Endothelial cell of umbilical vein (primary cell): ENCODE data around the gene RNF111. TPM values are rescaled to one million over a fixed set of nuclear protein-coding genes. Genes with fewer than 3 reads are reported as not detected.
A peak's percentile ranks its signal among the peaks of the same experiment; 100 is the strongest.

Experiments used
- Bru-seq: library from RNA; stranded (reverse); fragments of 400-500 nt; gene quantifications from one replicate; lab custom pipeline; 2021; lab: Mats Ljungman, UMichigan
- BruChase-seq, 2 experiments: library from RNA; stranded (reverse); fragments of 400-500 nt; gene quantifications; one replicate each; lab custom pipeline; 2021; lab: Mats Ljungman, UMichigan
- BruUV-seq: library from RNA; stranded (reverse); fragments of 400-500 nt; replicated peaks from 2 replicates; lab custom pipeline; 2021; lab: Mats Ljungman, UMichigan
- CTCF ChIA-PET: fragments of 300-600, 350-600 bp; sonication (Branson Sonifier 250); formaldehyde crosslinking; loops from one replicate; lab custom pipeline; 2021; ENCODE audit warnings: antibody characterized with exemption, inconsistent platforms; lab: Charles Lee
- POLR2A ChIA-PET: fragments of 300-600, 350-600 bp; sonication (Branson Sonifier 250); formaldehyde crosslinking; loops from one replicate; lab custom pipeline; 2021; ENCODE audit warnings: antibody characterized with exemption, inconsistent platforms; lab: Charles Lee
- DNase-seq: peaks from one replicate; pipeline ENCODE4 v3.0.0-alpha.2; 2011; ENCODE audit warnings: low read depth, low spot score
- FAIRE-seq: peaks from 2 replicates; lab custom pipeline; 2011; peaks lifted over from hg19 to GRCh38; lab: Jason Lieb, UNC
- H2AFZ ChIP-seq: 2 replicates; pipeline ENCODE4 v1.6.0; 2012; ENCODE audit warnings: low read depth, low read length, control low read depth, inconsistent platforms
- H3K27ac ChIP-seq: 2 replicates; pipeline ENCODE4 v1.5.1; 2011; ENCODE audit warnings: low read depth, mild to moderate bottlenecking, control low read depth, low read length, moderate library complexity; ENCODE audit not compliant: insufficient read depth
- H3K27me3 ChIP-seq, 2 experiments: 2 replicates each; pipeline versions ENCODE4 v1.6.0 to v1.6.1; 2011; ENCODE audit warnings: low read length in 2 of 2, mixed read lengths in 1 of 2; ENCODE audit not compliant: control insufficient read depth in 2 of 2, insufficient read depth in 2 of 2
- H3K36me3 ChIP-seq, 2 experiments: 2 replicates in 1 of 2; 3 replicates in 1 of 2; pipeline ENCODE4 v1.5.1; 2011; ENCODE audit warnings: low read length in 2 of 2, mild to moderate bottlenecking in 1 of 2, moderate library complexity in 1 of 2; ENCODE audit not compliant: control insufficient read depth in 2 of 2, insufficient read depth in 2 of 2; ENCODE audit errors: extremely low read depth in 1 of 2
- H3K4me1 ChIP-seq: 3 replicates; pipeline ENCODE4 v1.5.1; 2011; ENCODE audit warnings: mild to moderate bottlenecking, low read length; ENCODE audit not compliant: control insufficient read depth, insufficient read depth; ENCODE audit errors: extremely low read depth
- H3K4me2 ChIP-seq: 2 replicates; pipeline ENCODE4 v1.6.1; 2011; ENCODE audit warnings: low read length, control low read depth, mixed read lengths; ENCODE audit not compliant: insufficient read depth
- H3K4me3 ChIP-seq, 3 experiments: fragments of 200-600 bp in 1 of 3; sonication (generic), shearing (Covaris generic) in 1 of 3; replicated peaks in 1 of 3; 2 replicates each; pipeline ENCODE4 v1.5.1; 2011 to 2016; ENCODE audit warnings: control low read depth in 3 of 3, low read length in 3 of 3, mild to moderate bottlenecking in 2 of 3, inconsistent platforms in 1 of 3, low read depth in 1 of 3, moderate library complexity in 1 of 3; ENCODE audit not compliant: insufficient read depth in 1 of 3
- H3K79me2 ChIP-seq: 2 replicates; pipeline ENCODE4 v1.6.0; 2012; ENCODE audit warnings: low read length, inconsistent platforms; ENCODE audit not compliant: control insufficient read depth, insufficient read depth
- H3K9ac ChIP-seq: replicated peaks from 2 replicates; pipeline ENCODE3; 2011; ENCODE audit warnings: low read length, control low read depth; ENCODE audit not compliant: insufficient read depth; ENCODE audit errors: extremely low read depth
- H3K9me1 ChIP-seq: replicated peaks from 3 replicates; pipeline ENCODE4 v1.6.0; 2011; ENCODE audit warnings: mild to moderate bottlenecking, low read length; ENCODE audit not compliant: control insufficient read depth, insufficient read depth; ENCODE audit errors: extremely low read depth
- H3K9me3 ChIP-seq: replicated peaks from 2 replicates; pipeline ENCODE4 v1.5.1; 2012; ENCODE audit warnings: low read length, inconsistent platforms; ENCODE audit not compliant: control insufficient read depth, insufficient read depth
- H4K20me1 ChIP-seq: replicated peaks from 2 replicates; pipeline ENCODE3; 2011; ENCODE audit warnings: mild to moderate bottlenecking, low read length; ENCODE audit not compliant: control insufficient read depth, insufficient read depth; ENCODE audit errors: extremely low read depth
- EZH2 ChIP-seq: IDR thresholded peaks from 2 replicates; pipeline ENCODE4 v1.6.1; 2012; ENCODE audit warnings: borderline replicate concordance, low read depth, mild to moderate bottlenecking, moderate library complexity, low read length, inconsistent platforms; ENCODE audit not compliant: severe bottlenecking
- FOS ChIP-seq: IDR thresholded peaks from 2 replicates; pipeline ENCODE4 v1.6.1; 2011; ENCODE audit warnings: mild to moderate bottlenecking, low read length, moderate library complexity, borderline replicate concordance; ENCODE audit not compliant: insufficient read depth
- JUN ChIP-seq: IDR thresholded peaks from 2 replicates; pipeline ENCODE4 v1.6.1; 2011; ENCODE audit warnings: borderline replicate concordance, low read depth; ENCODE audit not compliant: insufficient read length, insufficient read depth
- MYC ChIP-seq: IDR thresholded peaks from one replicate; pipeline ENCODE4 v1.6.1; 2011; ENCODE audit warnings: mild to moderate bottlenecking, low read depth, low read length
- POLR2AphosphoS5 ChIP-seq: IDR thresholded peaks from 2 replicates; pipeline ENCODE4 v1.6.1; 2012; ENCODE audit warnings: low read depth, mild to moderate bottlenecking, control low read depth, low read length, moderate library complexity; ENCODE audit not compliant: insufficient read depth
- dilution Hi-C: fragments of 300-500 bp; cut with MboI; formaldehyde crosslinking; loops from one replicate; pipeline ENCODE4 v1.15.0; 2019; ENCODE audit warnings: low sequenced_read_pairs; ENCODE audit not compliant: extremely low pct_ligation_motif_present
- intact Hi-C: fragments of 100-400 bp; cut with micrococcal nuclease; formaldehyde crosslinking; loops from one replicate; pipeline ENCODE4 v1.10.0; 2022
- long read RNA-seq: library from polyadenylated mRNA; stranded (forward); transcript quantifications from one replicate; pipeline ENCODE4 v2.0.0, GENCODE V29; 2021
- polyA minus RNA-seq, 3 experiments: library from RNA; depleted of rRNA, polyadenylated mRNA; stranded (reverse); fragments of >200 nt; gene quantifications; 1 replicate in 1 of 3; 2 replicates in 2 of 3; pipeline ENCODE4 v1.2.3, GENCODE V29; 2011
- polyA plus RNA-seq, 4 experiments: library from polyadenylated mRNA; depleted of rRNA in 3 of 4; stranded (reverse) in 3 of 4; unstranded in 1 of 4; fragments of >200 nt; gene quantifications; 2 replicates each; pipeline versions ENCODE4 v1.2.1 to v1.2.3, GENCODE V29; 2011 to 2012; ENCODE audit warnings: missing spikeins in 1 of 4
- total RNA-seq: library from RNA; stranded (reverse); gene quantifications from 2 replicates; pipeline ENCODE4 v1.2.3, GENCODE V29; 2021
- TF ChIP-seq, protein P1 (sequence below): IDR thresholded peaks from 2 replicates; pipeline ENCODE4 v1.6.1; 2011; ENCODE audit not compliant: insufficient read depth, insufficient read length
- TF ChIP-seq, protein P2 (sequence below), 2 donors: IDR thresholded peaks; 1 replicate in 1 of 2; 2 replicates in 1 of 2; pipeline ENCODE4 v1.5.1; 2011; ENCODE audit warnings: low read length in 2 of 2, mild to moderate bottlenecking in 2 of 2, moderate library complexity in 2 of 2, control low read depth in 1 of 2, inconsistent platforms in 1 of 2, low read depth in 1 of 2; ENCODE audit not compliant: insufficient read depth in 1 of 2; ENCODE audit errors: extremely low read depth in 1 of 2

RNF111 gene
- 42.4 and 42.6 TPM in 2 replicates for total RNA-seq
- 22.3 and 27.6 TPM in 2 replicates for polyA plus RNA-seq
- 11.6 and 12.2 TPM in 2 replicates for polyA plus RNA-seq (2011; cell fraction: cytosol; rRNA removed)
- 36.1 and 37.2 TPM in 2 replicates for polyA plus RNA-seq (2011; cell fraction: nucleus; rRNA removed)
- polyA plus RNA-seq (2012) = 21.6 and 22.0 TPM in 2 replicates
- 178 and 253 TPM in 2 replicates for polyA minus RNA-seq
- polyA minus RNA-seq (2011; cell fraction: cytosol; rRNA and poly(A)+ RNA removed) = 34.3 TPM
- polyA minus RNA-seq (2011; cell fraction: nucleus; rRNA and poly(A)+ RNA removed) = 86.1 and 106 TPM in 2 replicates
- Bru-seq, nascent RNA = percentile 91 among the genes with signal in this experiment
- percentile 76 among the genes with signal in this experiment for BruChase-seq, experiment 1, labeled RNA remaining after a 6-hour chase
- BruChase-seq, experiment 2, labeled RNA remaining after a 2-hour chase = percentile 84 among the genes with signal in this experiment
- long read RNA-seq, full-length matches to known transcripts = 4 of 63 reads
- long read RNA-seq, partial matches to known transcripts = 7 of 63 reads
- long read RNA-seq, other reads (novel, unspliced or antisense) = 52 of 63 reads

DNA sequence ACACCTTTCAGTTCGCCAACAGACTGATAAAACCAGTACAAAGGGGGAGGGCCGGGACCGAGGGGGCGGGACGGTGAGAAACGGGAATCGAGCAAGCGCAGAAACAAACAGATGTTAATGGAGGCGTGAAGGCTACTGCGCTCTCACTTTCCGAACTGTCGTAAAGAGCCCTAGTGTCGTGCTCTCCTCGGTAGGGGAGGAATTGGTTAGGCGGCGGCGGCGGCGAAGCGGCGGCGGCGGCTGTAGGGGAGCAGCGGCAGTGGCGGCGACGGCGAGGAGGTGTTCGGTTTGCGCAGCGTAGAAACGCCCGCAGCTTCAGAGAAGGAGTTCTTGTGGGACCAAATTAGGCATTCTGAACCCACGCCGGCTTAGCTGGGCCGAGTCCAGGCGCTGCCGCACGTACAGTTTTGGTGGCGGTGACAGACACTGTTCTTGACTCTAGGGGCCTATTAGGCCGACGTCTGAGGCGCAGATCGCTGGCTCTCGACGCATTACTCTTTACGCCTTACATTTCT lies at the start of gene RNF111:
Gene RNF111, plus strand, starts transcription at position 173 of the 515 bp plus-strand sequence. CDS start 43,160 bp downstream, outside the sequence.
- Histone ChIP-seq H3K36me3 (peaks cover 0 to 3% of the 10 kb centered on the region in 2 experiments), H2AFZ (peak within 1 kb of the TSS; percentile 99), H4K20me1 (peaks cover 6% of the 10 kb centered on the region), H3K9me3 (no peaks in the 10 kb centered on the region), H3K9ac (peak within 1 kb of the TSS; percentile 83), H3K79me2 (peaks cover 50% of the 10 kb centered on the region), H3K27ac (peak within 1 kb of the TSS; percentile 57), H3K9me1 (no peaks in the 10 kb centered on the region), H3K4me1 (peaks cover 12% of the 10 kb centered on the region), H3K4me2 (peak within 1 kb of the TSS; percentile 96), H3K4me3 (peak within 1 kb of the TSS; percentile 94 to 99 (median 95)), H3K27me3 (peaks cover 4 to 7% of the 10 kb centered on the region in 2 experiments)
- CTCF ChIA-PET = interaction anchor here (1.0 to 1.4 kb wide), 3 partner anchors 151 to 541 kb away, joined by 4 to 5 read pairs (median 4); no protein-coding TSS in a partner anchor
- dilution Hi-C loops (no loop called here), intact Hi-C loops (no loop called here)
- no TSS peak for BruUV-seq
- POLR2A ChIA-PET = no interaction called here
- FAIRE-seq (peak; percentile 90), DNase-seq (peak; percentile 96)
- no peak for TF ChIP-seq MYC
- TF ChIP-seq, protein P1, sequence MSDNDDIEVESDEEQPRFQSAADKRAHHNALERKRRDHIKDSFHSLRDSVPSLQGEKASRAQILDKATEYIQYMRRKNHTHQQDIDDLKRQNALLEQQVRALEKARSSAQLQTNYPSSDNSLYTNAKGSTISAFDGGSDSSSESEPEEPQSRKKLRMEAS = no peak
- TF ChIP-seq FOS = no peak
- TF ChIP-seq, protein P2, sequence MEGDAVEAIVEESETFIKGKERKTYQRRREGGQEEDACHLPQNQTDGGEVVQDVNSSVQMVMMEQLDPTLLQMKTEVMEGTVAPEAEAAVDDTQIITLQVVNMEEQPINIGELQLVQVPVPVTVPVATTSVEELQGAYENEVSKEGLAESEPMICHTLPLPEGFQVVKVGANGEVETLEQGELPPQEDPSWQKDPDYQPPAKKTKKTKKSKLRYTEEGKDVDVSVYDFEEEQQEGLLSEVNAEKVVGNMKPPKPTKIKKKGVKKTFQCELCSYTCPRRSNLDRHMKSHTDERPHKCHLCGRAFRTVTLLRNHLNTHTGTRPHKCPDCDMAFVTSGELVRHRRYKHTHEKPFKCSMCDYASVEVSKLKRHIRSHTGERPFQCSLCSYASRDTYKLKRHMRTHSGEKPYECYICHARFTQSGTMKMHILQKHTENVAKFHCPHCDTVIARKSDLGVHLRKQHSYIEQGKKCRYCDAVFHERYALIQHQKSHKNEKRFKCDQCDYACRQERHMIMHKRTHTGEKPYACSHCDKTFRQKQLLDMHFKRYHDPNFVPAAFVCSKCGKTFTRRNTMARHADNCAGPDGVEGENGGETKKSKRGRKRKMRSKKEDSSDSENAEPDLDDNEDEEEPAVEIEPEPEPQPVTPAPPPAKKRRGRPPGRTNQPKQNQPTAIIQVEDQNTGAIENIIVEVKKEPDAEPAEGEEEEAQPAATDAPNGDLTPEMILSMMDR (IDR thresholded peaks at IDR 0.05; ENCODE audit: extremely low read depth in 1 of 2, insufficient read depth in 1 of 2, low read depth in 1 of 2, low read length in 2 of 2) = no peak
- TF ChIP-seq EZH2 = no peak
- peak; percentile 57 for TF ChIP-seq POLR2AphosphoS5
- no peak for TF ChIP-seq JUN
